NCI-H128 (cell line): Measurements from ENCODE around the gene DNMT3B.
"Not testable (repeated sequence)": the region's sequence is repeated elsewhere in the genome, so short reads cannot be mapped to it uniquely, and the experiment has no call there.

Source experiments
- DNase-seq: peaks from one replicate; lab custom pipeline; 2025; ENCODE audit not compliant: unreplicated experiment; lab: John Stamatoyannopoulos, UW

DNMT3B gene

GRCh38 chr20:32762754-32763201 lies 593 bp downstream of the DNMT3B start:
- no peak for DNase-seq

- DNase-seq = no peak
Observed at GRCh38 chr20:32763202-32764004, 1.2 kb downstream of the DNMT3B start.

GRCh38 chr20:32764005-32764960 lies 2.1 kb downstream of the DNMT3B start:
- DNase-seq = no peak

DNA sequence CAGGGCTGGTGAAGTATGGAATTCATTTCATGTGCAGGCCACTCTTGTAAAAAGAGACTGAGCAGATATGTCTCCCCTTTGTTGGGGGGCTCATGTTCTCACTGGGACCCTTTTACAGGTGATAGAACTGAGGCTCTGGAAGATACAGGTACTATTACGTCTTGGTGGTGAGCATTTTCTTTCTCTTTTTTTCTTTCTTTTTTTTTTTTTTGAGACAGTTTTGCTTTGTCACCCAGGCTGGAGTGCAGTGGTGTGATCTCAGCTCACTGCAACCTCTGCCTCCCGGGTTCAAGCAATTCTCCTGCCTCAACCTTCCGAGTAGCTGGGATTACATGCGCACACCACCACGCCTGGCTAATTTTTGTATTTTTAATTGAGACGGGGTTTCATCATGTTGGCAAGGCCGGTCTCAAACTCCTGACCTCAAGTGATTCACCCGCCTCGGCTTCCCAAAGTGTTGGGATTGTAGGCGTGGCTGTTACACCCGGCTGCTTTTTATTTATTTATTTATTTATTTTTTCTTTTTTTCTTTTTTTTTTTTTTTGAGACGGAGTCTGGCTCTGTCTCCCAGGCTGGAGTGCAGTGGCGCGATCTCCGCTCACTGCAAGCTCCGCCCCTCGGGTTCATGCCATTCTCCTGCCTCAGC lies 3.2 kb downstream of the DNMT3B start:
- DNase-seq = not testable (repeated sequence)

GRCh38 chr20:32767418-32768198 lies 5.4 kb downstream of the DNMT3B start:
- DNase-seq = no peak

DNA sequence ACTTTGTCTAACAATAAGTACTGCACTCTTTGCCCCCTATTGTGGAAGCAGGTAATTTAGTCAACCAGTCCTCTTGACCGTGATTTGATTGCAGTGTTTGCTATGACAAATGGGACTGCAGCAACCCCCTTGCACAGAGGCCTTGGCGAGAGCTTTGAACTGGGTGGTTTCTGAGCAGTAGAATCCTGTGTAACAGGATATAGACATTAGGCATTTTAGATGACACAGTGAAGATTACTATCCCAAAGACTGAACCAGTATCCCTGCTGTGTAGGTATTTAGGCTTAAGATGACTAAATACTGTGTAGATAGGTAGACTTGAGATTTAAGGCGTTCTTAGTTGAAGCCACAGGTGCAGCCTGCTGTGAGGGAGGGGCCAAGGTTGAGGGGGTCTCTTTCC lies 9.9 kb downstream of the DNMT3B start:
- no peak for DNase-seq

DNA sequence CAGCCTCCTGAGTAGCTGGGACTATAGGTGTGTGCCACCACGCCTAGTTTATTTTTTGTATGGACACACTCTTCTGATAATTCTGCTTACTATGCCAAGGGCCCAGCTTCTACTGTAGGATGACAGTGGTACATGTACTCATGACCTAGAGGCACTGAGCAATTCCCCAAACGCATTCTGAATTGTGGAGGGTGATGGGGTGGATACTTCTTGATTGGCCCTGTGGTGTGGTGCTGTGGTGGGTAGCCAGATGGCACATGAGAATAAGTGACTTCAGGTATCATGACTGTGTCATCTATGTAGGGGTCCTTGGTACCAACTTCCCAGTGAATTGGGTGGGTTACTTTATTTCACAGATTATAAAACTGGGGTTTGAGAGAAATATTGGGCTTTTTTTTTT lies 11.0 kb downstream of the DNMT3B start:
- no peak for DNase-seq

- DNase-seq = no peak
Observed at GRCh38 chr20:32773855-32774254, 11.7 kb downstream of the DNMT3B start.

GRCh38 chr20:32775336-32775991 lies 13.3 kb downstream of the DNMT3B start:
- DNase-seq = no peak

DNA sequence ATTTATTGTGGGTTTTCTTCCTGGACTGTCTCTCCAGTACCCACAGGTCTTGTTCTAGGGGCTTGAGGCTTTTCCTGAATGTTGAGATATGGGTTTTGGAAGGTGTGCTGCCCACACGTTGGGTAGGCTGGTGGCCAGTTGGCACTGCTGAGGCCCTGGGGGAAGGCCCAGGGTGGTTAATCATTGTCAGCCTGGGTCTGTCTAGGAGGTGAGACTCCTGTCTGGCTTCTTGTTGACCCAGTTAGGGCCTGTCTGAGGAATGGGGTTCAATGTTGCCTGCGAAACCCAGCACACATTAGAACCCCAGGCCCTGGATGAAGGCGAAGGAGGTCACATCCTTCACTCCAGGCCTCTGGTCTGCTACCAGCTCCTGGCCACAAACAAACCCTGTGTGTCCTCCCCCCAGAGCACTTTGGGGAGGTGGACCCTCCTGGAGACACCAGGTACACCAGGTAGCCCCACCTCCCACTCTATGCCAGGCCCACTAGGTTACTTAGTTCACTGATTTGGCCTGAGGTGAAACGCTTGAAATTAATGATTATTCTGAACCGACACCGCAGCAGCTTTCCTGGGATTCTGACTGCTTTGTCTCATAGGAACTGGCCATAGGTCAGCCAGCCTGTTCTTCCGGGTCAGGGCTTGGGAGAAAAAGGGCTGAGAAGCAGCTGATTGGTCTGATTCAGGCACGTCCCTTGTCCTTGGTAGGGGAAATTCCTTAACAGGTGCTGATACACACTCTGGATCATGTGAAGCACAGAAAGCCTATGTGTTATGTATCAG lies 15.2 kb downstream of the DNMT3B start:
- no peak for DNase-seq

GRCh38 chr20:32779500-32780211 lies 17.5 kb downstream of the DNMT3B start:
- no peak for DNase-seq

DNA sequence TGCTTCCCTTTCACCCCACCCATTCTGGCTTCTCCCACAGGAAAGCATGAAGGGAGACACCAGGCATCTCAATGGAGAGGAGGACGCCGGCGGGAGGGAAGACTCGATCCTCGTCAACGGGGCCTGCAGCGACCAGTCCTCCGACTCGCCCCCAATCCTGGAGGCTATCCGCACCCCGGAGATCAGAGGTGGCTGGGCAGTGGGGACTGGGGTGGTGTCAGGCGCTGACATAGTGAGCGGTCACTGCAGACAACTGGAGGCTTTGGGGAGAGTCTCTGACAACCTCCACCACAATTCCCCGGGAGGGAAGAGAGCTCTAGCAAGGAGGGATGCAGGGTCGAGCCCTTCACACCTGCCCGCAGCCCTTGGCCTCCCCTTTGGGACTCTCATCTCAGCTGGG lies 18.1 kb downstream of the DNMT3B start:
- DNase-seq = no peak

DNA sequence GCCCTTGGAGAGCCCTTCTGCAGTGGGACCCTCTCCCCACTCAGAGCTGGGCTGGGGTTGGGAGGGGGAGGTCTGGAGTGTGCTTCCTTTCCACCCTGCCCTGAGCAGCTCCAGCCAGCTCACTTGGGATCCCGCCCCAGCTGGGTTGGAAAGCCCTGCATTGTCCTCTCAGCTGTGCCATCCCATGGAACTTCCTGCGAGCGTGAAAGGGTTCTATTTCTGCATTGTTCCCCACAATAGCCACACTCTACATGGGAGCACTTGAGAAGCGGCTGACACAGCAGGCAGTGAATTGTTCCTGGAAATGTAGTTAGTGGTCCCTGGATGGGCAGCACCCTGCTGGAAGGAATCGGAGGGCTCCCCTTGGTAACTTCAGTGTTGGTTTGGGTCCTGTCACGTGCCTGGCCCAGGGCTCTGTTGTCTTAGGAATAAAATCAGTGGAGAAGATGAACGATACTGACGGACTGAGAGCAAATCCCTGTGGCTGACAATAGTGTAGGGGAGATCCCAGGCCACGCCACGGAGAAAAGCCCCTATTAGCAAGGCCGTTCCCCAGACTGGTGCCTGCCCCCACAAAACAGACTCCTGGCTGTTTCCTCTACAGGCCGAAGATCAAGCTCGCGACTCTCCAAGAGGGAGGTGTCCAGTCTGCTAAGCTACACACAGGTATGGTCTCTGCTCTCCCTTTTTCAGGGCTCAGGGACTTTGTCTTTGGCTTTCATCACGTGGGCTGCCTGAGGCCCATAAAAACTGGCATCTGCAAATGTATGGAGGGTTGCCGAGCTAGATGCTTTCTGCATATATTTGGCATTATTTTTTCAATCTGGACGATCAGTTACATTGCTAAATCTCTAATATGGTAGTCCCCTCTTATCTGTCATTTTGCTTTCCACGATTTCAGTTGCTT lies 18.8 kb downstream of the DNMT3B start:
- no peak for DNase-seq

GRCh38 chr20:32784369-32785080 lies 22.3 kb downstream of the DNMT3B start:
- no peak for DNase-seq

- no peak for DNase-seq
Observed at GRCh38 chr20:32786059-32786760, 24.0 kb downstream of the DNMT3B start.

- no peak for DNase-seq
Observed at GRCh38 chr20:32787168-32787567, 25.0 kb downstream of the DNMT3B start.
